ENCODE measurements around the gene KRTAP5-5. TPM values are rescaled to one million over a fixed set of nuclear protein-coding genes. Genes with fewer than 3 reads are reported as not detected.
"Not testable (repeated sequence)": the region's sequence is repeated elsewhere in the genome, so short reads cannot be mapped to it uniquely, and the experiment has no call there.

The KRTAP5-5 gene
- total RNA-seq, 6 experiments from 2014 or later: not detected

DNA sequence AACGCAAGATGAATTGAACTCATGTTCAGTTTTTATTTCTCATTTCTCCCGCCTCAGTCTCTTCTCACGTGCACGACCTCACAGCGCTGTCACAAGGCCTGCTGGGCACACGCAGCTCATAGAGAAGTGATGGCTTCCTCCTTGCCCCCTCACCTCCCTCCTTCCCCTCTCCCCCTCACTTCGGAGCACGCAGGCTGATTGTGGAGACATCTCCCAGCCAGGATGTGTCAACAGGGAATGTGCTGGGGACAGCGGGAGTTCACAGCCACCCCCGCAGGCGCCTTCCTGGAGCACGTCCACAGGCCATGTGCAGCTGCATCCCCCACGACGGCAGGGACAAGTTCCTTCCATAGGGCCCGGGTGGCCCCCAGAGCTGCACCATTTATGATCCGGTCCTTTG, 38.3 kb downstream of the KRTAP5-5 start:
- WGBS (ENCODE audit: insufficient coverage, low coverage, low lambda C conversion rate, missing lambda C conversion rate): 27% methylated on average over 14 of the region's 16 CpGs
- DNase-seq: peak; percentile 72 to 87 (median 84)
- ATAC-seq: peak; percentile 26 to 64 (median 46)
- peak overlapping the region; percentile 75 to 90 (median 83) for H3K27ac ChIP-seq
- H3K36me3 ChIP-seq: peaks cover 0 to 5% (median 0%) of the 10 kb centered on the region in 4 donors
- no peaks in the 10 kb centered on the region for H3K27me3 ChIP-seq
- peak overlapping the region in 2 of 3 donors; percentile 42 to 51 for H3K4me3 ChIP-seq
- peaks cover 0 to 41% (median 6%) of the 10 kb centered on the region in 4 donors for H3K4me1 ChIP-seq
- intact Hi-C loops (cut with DNase I): no loop called here
- no peaks in the 10 kb centered on the region for H3K9me3 ChIP-seq
- peak; percentile 18 for TF ChIP-seq POLR2A (IDR thresholded peaks at IDR 0.05)
- TF ChIP-seq, protein P1, sequence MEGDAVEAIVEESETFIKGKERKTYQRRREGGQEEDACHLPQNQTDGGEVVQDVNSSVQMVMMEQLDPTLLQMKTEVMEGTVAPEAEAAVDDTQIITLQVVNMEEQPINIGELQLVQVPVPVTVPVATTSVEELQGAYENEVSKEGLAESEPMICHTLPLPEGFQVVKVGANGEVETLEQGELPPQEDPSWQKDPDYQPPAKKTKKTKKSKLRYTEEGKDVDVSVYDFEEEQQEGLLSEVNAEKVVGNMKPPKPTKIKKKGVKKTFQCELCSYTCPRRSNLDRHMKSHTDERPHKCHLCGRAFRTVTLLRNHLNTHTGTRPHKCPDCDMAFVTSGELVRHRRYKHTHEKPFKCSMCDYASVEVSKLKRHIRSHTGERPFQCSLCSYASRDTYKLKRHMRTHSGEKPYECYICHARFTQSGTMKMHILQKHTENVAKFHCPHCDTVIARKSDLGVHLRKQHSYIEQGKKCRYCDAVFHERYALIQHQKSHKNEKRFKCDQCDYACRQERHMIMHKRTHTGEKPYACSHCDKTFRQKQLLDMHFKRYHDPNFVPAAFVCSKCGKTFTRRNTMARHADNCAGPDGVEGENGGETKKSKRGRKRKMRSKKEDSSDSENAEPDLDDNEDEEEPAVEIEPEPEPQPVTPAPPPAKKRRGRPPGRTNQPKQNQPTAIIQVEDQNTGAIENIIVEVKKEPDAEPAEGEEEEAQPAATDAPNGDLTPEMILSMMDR (IDR thresholded peaks at IDR 0.05): no peak

DNA sequence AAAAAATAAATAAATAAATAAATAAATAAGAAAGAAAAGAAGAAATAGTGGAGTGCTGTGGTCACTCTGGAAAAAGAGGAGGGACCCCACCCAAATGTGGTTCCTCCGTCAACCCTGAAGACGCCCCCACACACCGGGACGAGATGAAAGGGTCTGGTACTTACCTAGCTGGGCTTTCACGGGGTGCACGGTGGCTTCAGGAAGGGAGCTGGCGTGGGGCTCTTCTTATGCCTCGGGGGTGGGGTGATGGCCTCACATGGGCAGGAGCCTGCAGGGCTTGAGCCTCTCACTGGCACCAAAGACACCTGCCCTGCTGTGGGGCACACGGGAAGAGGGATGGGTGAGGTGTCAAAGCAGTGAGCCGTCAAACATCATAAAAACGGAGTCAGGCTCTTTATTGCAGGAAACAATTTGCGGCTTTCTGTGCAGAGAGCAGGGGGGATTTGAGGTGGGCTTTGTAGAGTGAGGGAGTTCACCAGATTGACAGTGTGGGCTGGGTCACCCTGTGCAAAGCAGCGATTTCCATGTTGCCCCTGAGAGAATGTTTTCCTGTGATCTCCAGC, 39.4 kb downstream of the KRTAP5-5 start:
- intact Hi-C loops (cut with DNase I): no loop called here
- Histone ChIP-seq H3K9me3 (no peaks in the 10 kb centered on the region), H3K4me1 (peaks cover 0 to 52% (median 6%) of the 10 kb centered on the region in 4 donors), H3K27ac (peak overlapping the region; percentile 75 to 90 (median 83)), H3K27me3 (no peaks in the 10 kb centered on the region), H3K4me3 (no peak overlapping the region), H3K36me3 (peaks cover 0 to 5% (median 0%) of the 10 kb centered on the region in 4 donors)
- 60% methylated on average over 11 of the region's 13 CpGs for WGBS (ENCODE audit: insufficient coverage, low coverage, low lambda C conversion rate, missing lambda C conversion rate)
- DNase-seq: peak in 1 of 3 donors; percentile 46
- ATAC-seq: no peak
- TF ChIP-seq, protein P1 (IDR thresholded peaks at IDR 0.05): no peak
- TF ChIP-seq POLR2A (IDR thresholded peaks at IDR 0.05): peak; percentile 0

DNA sequence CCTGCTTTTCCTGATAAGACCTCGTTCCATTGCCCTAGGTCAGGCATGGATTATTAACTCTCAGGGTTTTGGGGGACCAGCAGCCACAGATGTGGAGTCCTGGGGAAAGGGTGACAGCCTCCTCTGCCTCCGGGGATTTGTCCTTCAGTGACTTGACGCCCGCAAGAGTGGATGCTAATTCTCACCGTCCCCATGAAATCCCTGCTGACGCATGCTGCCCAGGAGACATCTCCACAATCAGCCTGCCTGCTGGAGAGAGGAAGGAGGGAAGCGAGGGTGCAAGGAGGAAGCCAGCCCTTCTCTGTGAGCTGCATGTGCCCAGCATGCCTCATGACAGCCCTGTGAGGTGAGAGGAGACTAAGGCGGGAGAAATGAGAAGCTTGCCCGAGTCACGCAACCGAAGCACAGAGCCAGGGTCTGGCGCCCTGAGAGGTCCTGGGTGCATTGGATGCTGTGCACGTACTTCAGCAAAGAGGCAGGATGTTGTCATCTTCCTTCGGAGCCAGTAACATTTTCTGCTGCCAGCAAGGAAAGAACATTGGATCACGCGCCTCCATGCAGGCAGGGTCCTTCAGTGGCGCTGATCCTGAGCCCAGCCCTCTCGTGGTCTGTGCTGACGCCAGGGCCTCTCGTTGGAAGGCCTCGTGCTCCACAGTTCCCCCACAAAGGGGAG, 40.1 kb downstream of the KRTAP5-5 start:
- intact Hi-C loops (cut with DNase I): no loop called here
- no peaks in the 10 kb centered on the region for H3K9me3 ChIP-seq
- 57% methylated on average over 4 of the region's 21 CpGs for WGBS (ENCODE audit: insufficient coverage, low coverage, low lambda C conversion rate, missing lambda C conversion rate)
- peak in 2 of 4 donors; percentile 0 to 18 for ATAC-seq
- no peaks in the 10 kb centered on the region for H3K27me3 ChIP-seq
- TF ChIP-seq, protein P1 (IDR thresholded peaks at IDR 0.05): no peak
- peak; percentile 2 for TF ChIP-seq POLR2A (IDR thresholded peaks at IDR 0.05)
- peak overlapping the region; percentile 75 to 90 (median 83) for H3K27ac ChIP-seq
- DNase-seq: peak in 2 of 3 donors; percentile 58 to 64
- H3K4me3 ChIP-seq: no peak overlapping the region
- peaks cover 0 to 5% (median 0%) of the 10 kb centered on the region in 4 donors for H3K36me3 ChIP-seq
- H3K4me1 ChIP-seq: peaks cover 0 to 59% (median 6%) of the 10 kb centered on the region in 4 donors

DNA sequence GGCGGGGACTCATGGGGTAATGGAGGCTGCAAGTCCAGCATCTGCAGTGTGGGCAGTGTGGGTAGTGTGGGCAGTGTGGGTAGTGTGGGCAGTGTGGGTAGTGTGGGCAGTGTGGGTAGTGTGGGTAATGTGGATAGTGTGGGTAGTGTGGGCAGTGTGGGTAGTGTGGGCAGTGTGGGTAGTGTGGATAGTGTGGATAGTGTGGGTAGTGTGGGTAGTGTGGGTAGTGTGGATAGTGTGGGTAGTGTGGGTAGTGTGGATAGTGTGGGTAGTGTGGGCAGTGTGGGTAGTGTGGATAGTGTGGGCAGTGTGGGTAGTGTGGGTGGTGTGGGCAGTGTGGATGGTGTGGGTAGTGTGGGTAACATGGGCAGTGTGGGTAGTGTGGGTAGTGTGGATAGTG, 40.9 kb downstream of the KRTAP5-5 start:
- Histone ChIP-seq H3K27ac (peak overlapping the region; percentile 75 to 90 (median 83)), H3K4me1 (peaks cover 0 to 67% (median 7%) of the 10 kb centered on the region in 4 donors)
- peak in 1 of 3 donors; percentile 37 for DNase-seq
- H3K27me3 ChIP-seq; H3K9me3 ChIP-seq; ATAC-seq; intact Hi-C loops (cut with DNase I); H3K36me3 ChIP-seq; H3K4me3 ChIP-seq: not testable (repeated sequence)
- 100% methylated on average over 1 of the region's 1 CpG for WGBS (ENCODE audit: insufficient coverage, low coverage, low lambda C conversion rate, missing lambda C conversion rate)

DNA sequence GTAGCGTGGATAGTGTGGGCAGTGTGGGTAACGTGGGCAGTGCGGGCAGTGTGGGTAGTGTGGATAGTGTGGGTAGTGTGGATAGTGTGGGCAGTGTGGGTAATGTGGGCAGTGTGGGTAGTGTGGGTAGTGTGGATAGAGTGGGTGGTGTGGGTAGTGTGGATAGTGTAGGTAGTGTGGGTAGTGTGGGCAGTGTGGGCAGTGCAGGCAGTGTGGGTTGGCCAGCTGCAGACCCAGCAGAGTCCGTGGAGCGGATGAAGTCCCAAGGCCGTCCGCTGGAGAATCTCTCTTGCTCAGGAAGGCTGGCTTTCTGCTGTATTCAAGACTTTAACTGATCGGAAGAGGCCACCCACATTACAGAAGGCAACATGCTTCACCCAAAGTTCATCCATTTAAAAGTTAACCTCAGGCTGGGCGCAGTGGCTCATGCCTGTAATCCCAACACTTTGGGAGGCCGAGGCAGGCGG, 41.4 kb downstream of the KRTAP5-5 start:
- TF ChIP-seq, protein P1 (IDR thresholded peaks at IDR 0.05): peak in 1 of 4 donors; percentile 11
- TF ChIP-seq POLR2A (IDR thresholded peaks at IDR 0.05): no peak
- peaks cover 0 to 5% (median 0%) of the 10 kb centered on the region in 4 donors for H3K36me3 ChIP-seq
- H3K9me3 ChIP-seq: no peaks in the 10 kb centered on the region
- DNase-seq (peak in 1 of 3 donors; percentile 53), ATAC-seq (peak in 1 of 4 donors; percentile 9)
- H3K27ac ChIP-seq: peak overlapping the region; percentile 78 to 96 (median 83)
- H3K4me3 ChIP-seq: no peak overlapping the region
- 61% methylated on average over 5 of the region's 11 CpGs for WGBS (ENCODE audit: insufficient coverage, low coverage, low lambda C conversion rate, missing lambda C conversion rate)
- peaks cover 0 to 68% (median 9%) of the 10 kb centered on the region in 4 donors for H3K4me1 ChIP-seq
- intact Hi-C loops (cut with DNase I): no loop called here
- no peaks in the 10 kb centered on the region for H3K27me3 ChIP-seq

All from right lobe of liver (tissue), 6 donors.